CD4-positive, alpha-beta T cell treated with Interleukin-1 beta for 1 hour (primary cell): ENCODE measurements around the gene CCDC92.

Source experiments
- DNase-seq, 2 donors: peaks; one replicate each; pipeline ENCODE4 v3.0.0-alpha.2; 2020 to 2022

CCDC92 gene

DNA sequence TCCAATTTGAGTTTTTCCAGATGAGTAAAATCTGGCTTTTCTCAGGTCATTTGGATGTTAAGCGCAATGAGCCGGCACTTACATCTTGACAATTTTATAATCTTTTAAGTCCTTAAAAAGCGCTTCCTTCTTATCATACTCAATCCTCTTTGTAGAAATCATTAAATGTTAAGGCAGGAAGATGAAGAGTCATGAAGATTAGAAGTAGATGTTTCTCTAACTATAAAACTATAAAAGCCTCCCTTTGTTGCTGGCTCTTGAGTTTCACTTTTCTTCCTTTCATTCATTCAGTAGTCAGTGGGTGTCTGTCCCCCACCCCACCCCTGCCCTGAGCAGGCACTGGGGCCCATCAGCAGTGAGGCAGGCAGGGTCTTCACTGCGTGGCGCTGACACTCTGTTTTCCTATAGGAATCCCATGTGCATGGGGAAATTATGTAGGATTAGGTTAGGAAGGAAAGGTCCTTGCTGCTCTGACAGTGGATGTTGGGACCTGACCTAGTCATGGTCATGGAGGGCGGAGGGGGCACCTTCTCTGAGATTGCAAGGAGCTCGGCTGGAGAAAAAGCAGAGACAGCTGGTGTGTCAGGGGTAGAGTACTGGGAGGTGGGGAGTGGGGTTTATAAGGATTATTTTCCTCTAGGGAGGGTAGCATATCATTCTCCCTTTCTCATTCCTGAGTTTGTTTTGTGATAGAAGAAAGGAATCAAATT is 65.8 kb downstream of the CCDC92 start:
- no peak for DNase-seq

- DNase-seq: peak; percentile 62 to 74
Observed at GRCh38 chr12:123905319-123905925, 67.2 kb downstream of the CCDC92 start.

DNA sequence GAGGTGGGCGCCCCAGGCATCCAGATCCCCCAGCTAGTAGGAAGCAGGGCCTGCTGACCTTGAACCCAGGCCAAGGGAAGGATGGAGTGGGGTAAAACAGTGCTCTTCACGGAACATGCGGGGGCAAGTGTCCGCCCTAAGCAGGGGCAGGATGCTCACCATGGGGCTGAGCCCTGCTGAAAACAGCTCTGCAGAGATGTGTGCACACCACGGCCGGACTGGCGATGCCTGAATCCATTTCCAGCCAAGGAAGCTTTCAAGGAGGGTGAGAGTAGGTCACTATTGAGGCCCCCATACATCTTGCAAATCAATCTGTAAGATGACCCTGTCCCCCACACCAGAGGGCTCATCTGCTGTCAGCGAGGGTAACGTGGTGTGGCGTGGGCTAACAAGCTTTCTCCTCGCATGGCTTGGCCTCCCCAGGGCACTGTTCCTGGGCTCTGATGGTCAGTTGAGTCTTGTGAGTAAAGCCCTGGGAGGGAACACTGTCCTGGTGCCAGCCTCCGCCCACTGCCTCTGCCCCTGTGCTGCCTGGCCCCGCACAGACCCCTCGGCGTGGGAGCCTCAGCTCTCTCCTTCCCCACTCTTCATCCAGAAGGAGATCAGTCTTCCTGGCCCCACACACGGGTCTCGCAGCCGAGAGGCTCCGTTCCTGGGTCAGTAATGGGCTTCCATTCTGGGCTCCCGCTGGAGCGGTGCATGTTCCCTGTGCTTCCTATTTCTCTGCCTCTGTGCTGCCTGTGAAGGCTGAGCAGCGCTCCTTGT is 69.1 kb downstream of the CCDC92 start:
- no peak for DNase-seq

GRCh38 chr12:123902821-123903220 is 69.8 kb downstream of the CCDC92 start:
- DNase-seq: no peak

DNA sequence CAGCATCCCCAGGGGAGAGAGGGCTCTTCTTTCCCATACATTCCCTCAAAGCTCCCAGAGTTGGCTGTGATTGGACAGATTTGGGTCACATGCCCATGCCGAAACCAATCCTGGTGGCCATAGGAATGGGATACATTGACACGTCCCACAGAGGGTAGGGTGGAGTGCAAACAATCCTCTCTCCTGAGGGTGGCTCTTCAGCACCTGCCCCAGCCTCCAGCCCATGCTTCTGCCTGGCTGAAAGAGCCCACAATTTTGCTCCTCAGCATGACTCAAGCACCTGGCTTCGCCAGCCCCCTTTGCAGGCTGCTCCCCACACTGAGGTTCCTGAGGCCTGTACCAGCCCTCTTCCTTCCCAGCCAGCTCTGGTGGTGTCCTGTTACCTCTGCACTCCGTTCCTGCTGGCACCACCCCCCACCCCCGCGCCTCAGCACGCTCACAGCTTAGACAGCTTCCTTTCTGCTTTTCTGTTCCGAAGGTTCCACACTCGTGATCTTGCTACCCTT is 71.7 kb downstream of the CCDC92 start:
- no peak for DNase-seq

DNA sequence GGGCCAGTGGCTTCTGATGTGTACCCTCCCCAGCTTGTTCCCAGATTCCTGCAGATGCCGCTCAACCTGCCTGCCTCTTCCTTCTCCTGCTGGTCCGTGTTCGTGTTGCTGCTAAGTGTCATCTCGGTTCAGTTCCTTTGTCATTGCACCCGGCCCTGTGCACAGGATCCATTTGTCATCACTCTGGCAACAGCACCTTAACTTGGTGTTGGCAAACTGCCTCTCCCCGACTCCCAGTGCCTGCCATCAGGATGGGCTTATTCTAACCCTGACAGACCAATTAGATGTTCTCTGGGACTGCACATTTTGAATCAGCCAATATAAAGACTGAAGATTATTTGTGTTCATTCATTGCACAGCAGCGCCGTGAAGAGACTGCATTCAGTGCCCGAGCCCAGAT is 73.3 kb downstream of the CCDC92 start:
- DNase-seq: no peak

GRCh38 chr12:123898673-123899072 is 74.0 kb downstream of the CCDC92 start:
- DNase-seq: no peak

GRCh38 chr12:123897221-123897620 is 75.4 kb downstream of the CCDC92 start:
- no peak for DNase-seq

DNA sequence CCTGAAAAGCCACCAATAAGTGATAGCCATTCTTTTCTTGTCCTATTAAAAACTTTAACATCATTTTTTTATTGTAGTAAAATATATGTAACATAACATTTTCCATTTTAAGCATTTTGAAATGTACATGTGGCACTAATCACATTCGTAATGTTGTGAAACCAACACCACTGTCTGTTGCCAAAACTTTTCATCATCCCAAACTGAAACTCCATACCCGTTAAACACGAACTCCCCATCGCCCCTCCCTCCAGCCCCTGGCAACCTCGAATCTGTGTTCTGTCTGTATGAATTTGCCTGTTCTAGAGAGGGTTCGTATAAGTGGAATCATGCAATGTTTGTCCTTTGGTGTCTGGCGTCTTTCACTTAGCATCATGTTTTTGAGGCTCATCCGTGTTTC is 75.9 kb downstream of the CCDC92 start:
- no peak for DNase-seq

- DNase-seq: no peak
Observed at GRCh38 chr12:123895451-123895850, 77.2 kb downstream of the CCDC92 start.

- no peak for DNase-seq
Observed at GRCh38 chr12:123894823-123895345, 77.7 kb downstream of the CCDC92 start.

DNA sequence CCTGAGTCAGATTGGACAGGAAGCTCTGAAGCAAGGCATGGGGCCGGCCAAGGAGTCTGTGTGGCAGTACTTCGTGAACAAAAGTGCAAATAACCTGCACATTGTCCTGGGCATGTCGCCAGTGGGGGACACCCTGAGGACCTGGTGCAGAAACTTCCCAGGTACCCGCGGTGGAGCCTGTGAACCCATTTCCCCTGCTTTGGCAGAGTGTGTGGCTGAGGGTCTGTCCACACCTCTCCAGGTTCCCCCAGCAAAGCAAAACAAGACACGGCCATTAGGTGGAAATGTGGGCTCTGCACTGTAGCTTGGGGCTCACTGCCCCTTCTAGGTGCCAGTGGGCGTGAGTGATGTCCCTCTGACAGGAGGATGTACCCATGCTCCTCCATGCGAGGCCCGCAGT is 79.4 kb downstream of the CCDC92 start:
- no peak for DNase-seq

DNA sequence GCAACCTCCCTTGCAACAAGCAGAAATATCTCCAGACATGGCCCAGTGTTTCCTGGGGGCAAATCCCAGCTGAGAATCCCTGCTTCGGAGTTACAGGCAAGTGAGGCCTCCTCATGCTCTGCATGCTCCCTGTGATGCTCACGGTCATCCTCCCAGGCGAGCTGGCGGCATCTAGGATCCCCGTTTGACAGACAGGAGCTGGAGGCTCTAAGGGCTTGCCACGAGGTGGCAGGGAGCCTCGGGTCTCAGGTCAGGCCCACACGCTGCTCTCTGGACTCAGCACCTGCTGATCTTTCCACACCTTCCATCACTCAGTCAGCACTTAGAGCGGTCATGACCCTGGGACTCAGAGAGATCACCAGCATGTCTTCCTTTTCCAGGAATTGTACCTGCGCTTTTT is 79.8 kb downstream of the CCDC92 start:
- no peak for DNase-seq

GRCh38 chr12:123892180-123892559 is 80.5 kb downstream of the CCDC92 start:
- no peak for DNase-seq

GRCh38 chr12:123891516-123892179 is 81.0 kb downstream of the CCDC92 start:
- DNase-seq: no peak

GRCh38 chr12:123891011-123891410 is 81.6 kb downstream of the CCDC92 start:
- DNase-seq: no peak

- no peak for DNase-seq
Observed at GRCh38 chr12:123890536-123890902, 82.1 kb downstream of the CCDC92 start.

DNA sequence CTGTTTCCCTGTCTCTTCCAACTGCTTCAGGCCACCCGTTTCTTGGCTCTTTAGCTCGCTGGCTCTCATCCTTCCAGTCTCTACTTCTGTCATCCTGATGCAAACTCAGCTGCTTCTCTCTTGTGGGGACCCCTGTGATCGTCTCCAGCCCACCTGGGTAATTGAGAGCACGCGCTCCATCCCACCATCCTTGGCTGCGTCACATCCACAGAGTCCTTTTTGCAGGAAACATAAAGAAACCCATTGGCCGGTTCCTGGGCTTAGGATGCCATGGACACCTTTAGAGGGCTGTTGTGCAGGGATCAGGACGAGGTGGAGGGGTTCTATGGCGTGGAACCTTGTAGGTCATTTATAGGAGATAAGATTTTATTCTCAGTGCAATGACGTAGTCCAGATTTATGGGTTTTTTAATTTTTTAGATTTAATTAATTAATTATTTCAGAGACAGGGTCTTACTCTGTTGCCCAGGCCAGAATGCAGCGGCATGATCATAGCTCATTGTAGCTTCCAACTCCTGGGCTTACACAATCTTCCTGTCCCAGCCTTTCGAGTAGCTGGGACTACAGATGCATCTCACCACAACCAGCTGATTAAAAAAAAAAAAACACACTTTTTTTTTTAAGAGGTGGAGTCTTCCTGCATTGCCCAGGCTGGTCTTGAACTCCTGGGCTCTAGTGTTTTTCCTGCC is 82.6 kb downstream of the CCDC92 start:
- no peak for DNase-seq

DNA sequence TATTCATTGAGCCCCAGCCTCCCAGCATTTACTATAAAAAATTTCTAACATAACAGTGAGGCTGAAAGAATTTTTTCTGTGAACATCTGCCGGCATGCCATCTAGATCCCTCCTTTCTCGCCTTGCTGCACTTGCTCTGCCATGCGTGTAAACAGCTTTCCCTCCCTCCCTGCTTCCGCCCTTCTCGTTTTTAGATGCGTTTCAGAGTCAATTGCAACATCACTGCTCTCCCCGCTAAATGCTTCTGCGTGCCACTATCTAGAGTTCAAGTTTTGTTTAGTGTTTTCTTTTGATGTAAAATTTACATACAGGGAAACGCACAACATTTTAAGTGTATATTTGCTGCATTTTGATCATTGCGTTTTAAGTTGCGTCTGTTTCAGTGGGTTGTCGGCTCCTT is 83.6 kb downstream of the CCDC92 start:
- DNase-seq: no peak

DNA sequence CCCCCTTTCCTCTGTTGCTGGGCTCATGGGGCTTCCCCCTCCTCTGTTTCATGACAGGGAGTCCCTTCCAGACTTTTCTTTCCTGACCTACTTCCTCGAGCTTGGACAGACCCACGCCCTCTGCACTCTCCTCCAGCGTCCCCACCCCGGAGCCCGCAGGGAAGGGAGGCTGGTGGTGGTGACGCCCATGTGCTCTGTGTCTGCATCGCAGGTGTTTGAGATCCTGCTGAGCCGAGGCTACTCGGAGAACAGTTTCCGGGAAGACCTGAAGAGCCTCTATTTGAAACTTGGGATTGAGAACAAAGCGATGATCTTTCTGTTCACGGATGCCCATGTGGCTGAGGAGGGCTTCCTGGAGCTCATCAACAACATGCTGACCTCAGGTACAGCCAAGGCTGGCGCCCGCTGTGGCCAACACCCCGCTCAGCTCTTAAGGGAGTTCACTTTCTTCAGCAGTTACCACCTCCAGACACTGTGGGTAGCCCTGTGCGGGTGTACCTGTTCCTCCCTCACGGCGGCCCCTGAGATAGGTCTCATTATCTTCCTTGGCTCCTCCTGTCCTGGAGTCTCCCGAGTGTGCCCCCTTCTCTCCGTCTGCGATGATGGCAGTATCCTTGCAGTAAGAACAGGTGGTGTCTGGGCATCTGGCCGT is 85.6 kb downstream of the CCDC92 start:
- DNase-seq: no peak

DNA sequence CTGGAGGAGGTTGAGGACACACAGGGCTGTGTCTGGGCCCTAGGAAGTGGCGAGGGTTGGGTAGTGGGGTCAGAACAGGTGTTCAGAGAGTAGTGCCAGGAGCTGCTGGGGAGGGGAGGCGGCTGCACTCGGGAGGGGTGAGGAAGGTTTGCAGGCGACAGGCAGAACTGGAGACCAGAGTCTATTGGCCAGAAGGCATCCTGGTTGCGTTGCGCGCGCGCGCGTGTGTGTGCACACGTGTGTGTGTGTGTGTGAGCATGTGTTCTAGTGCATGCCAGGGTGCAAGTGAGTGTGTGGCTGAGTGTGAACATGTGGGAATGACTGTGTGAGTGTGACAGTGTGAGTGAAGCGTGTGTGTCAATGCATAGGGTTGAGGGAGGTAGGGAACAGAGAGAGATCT is 86.4 kb downstream of the CCDC92 start:
- DNase-seq: no peak
